H1 (cell line): ENCODE measurements around the gene IFT122. TPM values are rescaled to one million over a fixed set of nuclear protein-coding genes. Genes with fewer than 3 reads are reported as not detected.

Experiments
- SP4 ChIP-seq: IDR thresholded peaks from 2 replicates; pipeline ENCODE4 v1.6.1; 2012; ENCODE audit warnings: low read length, inconsistent platforms
- polyA plus RNA-seq, 7 experiments: library from polyadenylated mRNA; depleted of rRNA in 3 of 7; stranded (reverse) in 5 of 7; unstranded in 2 of 7; fragments of >200 nt in 5 of 7; fragments of 200-250 nt in 2 of 7; gene quantifications; 1 replicate in 5 of 7; 2 replicates in 1 of 7; 4 replicates in 1 of 7; pipeline versions ENCODE4 v1.2.1 to v1.2.3, GENCODE V29; 2011 to 2013; ENCODE audit warnings: missing spikeins in 2 of 7, mixed read lengths in 2 of 7
- total RNA-seq: library from RNA; stranded (reverse); fragmentation: NEBNext Ultra II Directional; extraction: Animal tissue kit (Norgen Biotek cat#: 25700); gene quantifications from 2 replicates; pipeline ENCODE4 v1.2.1, GENCODE V29; 2021

IFT122 gene
- total and polyA plus RNA-seq, 2 of the 8 experiments (the other 6 are each of a cell fraction or from before 2014, with no cell fraction given) = 23.7 to 25.1 TPM

DNA sequence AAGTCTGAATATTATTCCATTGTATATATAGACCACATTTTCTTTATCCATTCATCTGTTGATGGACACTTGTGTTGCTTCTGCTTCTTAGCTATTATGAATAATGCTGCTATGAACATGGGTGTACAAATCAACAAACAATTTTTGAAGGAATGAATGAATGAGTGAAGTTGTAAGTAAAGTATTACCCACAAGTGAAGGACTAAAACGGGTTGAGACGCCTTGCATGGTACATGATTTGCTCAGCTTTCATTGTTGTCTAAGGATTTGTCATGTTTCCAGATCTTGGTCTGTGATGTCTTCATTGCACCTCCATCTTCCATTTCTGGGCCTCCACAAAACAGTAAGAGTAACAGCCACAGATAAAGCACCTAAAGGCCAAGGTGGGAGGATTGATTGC, 20.5 kb downstream of the IFT122 start (continued):
- no peak for TF ChIP-seq SP4
